Measurements from ENCODE around the gene FBRS.

- TF ChIP-seq EZH2 (IDR thresholded peaks at IDR 0.05; ENCODE audit: insufficient read depth, poor library complexity, severe bottlenecking) (no peak), EZH2phosphoT487 (IDR thresholded peaks at IDR 0.05; ENCODE audit: insufficient read depth, low read depth) (no peak)
Measured at GRCh38 chr16:30641378-30641982, 16.8 kb upstream of the FBRS start.
